Heart left ventricle (tissue), 13 donors: ENCODE data around the gene C11orf58.

ENCODE experiments used
- POLR2A ChIP-seq, 2 donors: fragments of 450-650 bp; IDR thresholded peaks; one replicate each; pipeline ENCODE4 v1.6.1; 2017; ENCODE audit warnings: antibody characterized with exemption in 2 of 2, mild to moderate bottlenecking in 2 of 2, moderate library complexity in 2 of 2
- TF ChIP-seq, protein P1 (sequence below), 12 donors: fragments of 200-600 bp; sonication (generic) in 4 of 12; IDR thresholded peaks; one replicate each; pipeline versions ENCODE4 v1.5.0 to v1.8.0; 2018 to 2022; ENCODE audit warnings: antibody characterized with exemption in 12 of 12, mild to moderate bottlenecking in 5 of 12
- donor health status: ischemic (EF 13 %, LVEDD 7.1; RV severe dilation, severe dysfunction).
- donor health status: DM: no; HTN: yes; CAD: no.
- donor health status: DM: no; HTN: no; CAD: no.
- donor health status: ischemic (EF 25% LVEDD 6.9; RV normal size, moderate dysfunction).
- donor health status: ischemic (EF 25% LVEDD 5.7; RV mildly dilated, moderate dysfunction).
- donor health status: ischemic (EF 35%, LVEDD 5.7; RV mildly dilated, moderate dysfunction).
- donor health status: nonischemic (EF 11% LVEDD 7.7; RV severe dilation, severe dysfunction).
- donor health status: DM: yes; HTN: yes; CAD: no.
- donor health status: PGD.
- donor health status: ischemic (EF 29% LVEDD 5.4; RV normal size, mild dysfunction).
- donor health status: nonischemic (EF 23%, LVEDD 6.1; RV moderate dilation, normal function).

DNA sequence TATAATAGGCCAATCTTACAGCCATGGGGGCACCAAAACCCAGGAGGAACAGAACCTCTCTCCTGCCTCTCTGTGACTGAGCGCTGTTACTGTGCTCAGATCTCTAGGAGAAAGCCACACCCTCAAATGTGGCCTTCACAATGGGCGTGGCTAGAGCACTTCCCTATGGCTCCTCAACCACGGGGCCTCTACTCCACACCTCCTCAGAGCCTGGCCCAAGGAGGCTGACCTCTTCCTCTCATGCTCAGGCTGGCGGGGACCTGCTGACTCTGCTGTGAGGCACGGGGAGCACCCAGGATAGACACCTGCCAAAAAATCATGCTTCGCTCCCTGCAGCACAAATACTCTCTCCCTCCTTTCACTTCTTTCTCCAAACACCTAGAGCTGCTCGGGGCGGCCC lies 41.0 kb downstream of the C11orf58 start:
- no peak for TF ChIP-seq POLR2A (IDR thresholded peaks at IDR 0.05)
- TF ChIP-seq, protein P1, sequence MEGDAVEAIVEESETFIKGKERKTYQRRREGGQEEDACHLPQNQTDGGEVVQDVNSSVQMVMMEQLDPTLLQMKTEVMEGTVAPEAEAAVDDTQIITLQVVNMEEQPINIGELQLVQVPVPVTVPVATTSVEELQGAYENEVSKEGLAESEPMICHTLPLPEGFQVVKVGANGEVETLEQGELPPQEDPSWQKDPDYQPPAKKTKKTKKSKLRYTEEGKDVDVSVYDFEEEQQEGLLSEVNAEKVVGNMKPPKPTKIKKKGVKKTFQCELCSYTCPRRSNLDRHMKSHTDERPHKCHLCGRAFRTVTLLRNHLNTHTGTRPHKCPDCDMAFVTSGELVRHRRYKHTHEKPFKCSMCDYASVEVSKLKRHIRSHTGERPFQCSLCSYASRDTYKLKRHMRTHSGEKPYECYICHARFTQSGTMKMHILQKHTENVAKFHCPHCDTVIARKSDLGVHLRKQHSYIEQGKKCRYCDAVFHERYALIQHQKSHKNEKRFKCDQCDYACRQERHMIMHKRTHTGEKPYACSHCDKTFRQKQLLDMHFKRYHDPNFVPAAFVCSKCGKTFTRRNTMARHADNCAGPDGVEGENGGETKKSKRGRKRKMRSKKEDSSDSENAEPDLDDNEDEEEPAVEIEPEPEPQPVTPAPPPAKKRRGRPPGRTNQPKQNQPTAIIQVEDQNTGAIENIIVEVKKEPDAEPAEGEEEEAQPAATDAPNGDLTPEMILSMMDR (IDR thresholded peaks at IDR 0.05): no peak
